Dedifferentiated amniotic fluid mesenchymal stem cell (primary cell): Measurements from ENCODE around the gene ADA.

Experiments used
- DNase-seq: peaks from one replicate; pipeline ENCODE4 v3.0.0-alpha.2; 2016; ENCODE audit errors: extremely low spot score

Gene ADA

GRCh38 chr20:44580581-44581268 is 70.8 kb downstream of the ADA start:
- DNase-seq, result no peak

- no peak for DNase-seq
Measured at GRCh38 chr20:44579313-44580081, 72.0 kb downstream of the ADA start.

- DNase-seq, result no peak
Measured at GRCh38 chr20:44576297-44576696, 75.2 kb downstream of the ADA start.

- DNase-seq, result no peak
Measured at GRCh38 chr20:44574372-44574771, 77.1 kb downstream of the ADA start.

GRCh38 chr20:44573501-44573869 is 78.0 kb downstream of the ADA start:
- DNase-seq, result no peak

- DNase-seq, result peak; percentile 84
Measured at GRCh38 chr20:44572551-44573500, 78.7 kb downstream of the ADA start.

- DNase-seq, result no peak
Measured at GRCh38 chr20:44571362-44571988, 80.0 kb downstream of the ADA start.

GRCh38 chr20:44570367-44570766 is 81.1 kb downstream of the ADA start:
- no peak for DNase-seq
